Fibroblast of mammary gland (primary cell): ENCODE results near the gene TPPP.

Experiments used
- DNase-seq: peaks from one replicate; pipeline ENCODE4 v3.0.0-alpha.2; 2010; ENCODE audit warnings: low read depth
- H3K4me3 ChIP-seq: 2 replicates; pipeline ENCODE4 v1.5.1; 2011; ENCODE audit warnings: low read depth, mild to moderate bottlenecking, low read length, moderate library complexity; ENCODE audit not compliant: control insufficient read depth
- CTCF ChIP-seq: conservative IDR thresholded peaks from 2 replicates; pipeline ENCODE4 v1.5.1; 2011; ENCODE audit warnings: low read depth, low read length, inconsistent platforms; ENCODE audit not compliant: control insufficient read depth, insufficient read depth

Gene TPPP

GRCh38 chr5:659496-660263 lies 33.5 kb downstream of the TPPP start:
- H3K4me3 ChIP-seq = no peak overlapping the region
- no peak for DNase-seq
- no peak for TF ChIP-seq CTCF

- H3K4me3 ChIP-seq = no peak overlapping the region
- TF ChIP-seq CTCF = no peak
- peak; percentile 6 for DNase-seq
These were observed 35.0 kb downstream of the TPPP start for GRCh38 chr5:658103-658502.

GRCh38 chr5:657570-657969 lies 35.6 kb downstream of the TPPP start:
- H3K4me3 ChIP-seq = no peak overlapping the region
- no peak for TF ChIP-seq CTCF
- DNase-seq = peak; percentile 88

GRCh38 chr5:655406-655805 lies 37.7 kb downstream of the TPPP start:
- H3K4me3 ChIP-seq = no peak overlapping the region
- TF ChIP-seq CTCF = no peak
- no peak for DNase-seq

- DNase-seq = peak; percentile 17
- no peak for TF ChIP-seq CTCF
- H3K4me3 ChIP-seq = no peak overlapping the region
These were observed 38.9 kb downstream of the TPPP start for GRCh38 chr5:654071-654778.

- DNase-seq = no peak
- no peak for TF ChIP-seq CTCF
- no peak overlapping the region for H3K4me3 ChIP-seq
These were observed 40.3 kb downstream of the TPPP start for GRCh38 chr5:652773-653350.
